GM11168 (cell line): Measurements from ENCODE around the gene ZNF556.
"Not testable (repeated sequence)": the region's sequence is repeated elsewhere in the genome, so short reads cannot be mapped to it uniquely, and the experiment has no call there.

Experiments
- in situ Hi-C: fragments of 300-500 bp; cut with MboI; formaldehyde crosslinking; loops from one replicate; pipeline ENCODE4 v1.12.0; 2022; ENCODE audit warnings: low sequenced_read_pairs; ENCODE audit not compliant: unreplicated experiment

The ZNF556 gene

GRCh38 chr19:2902590-2903218 lies 35.6 kb downstream of the ZNF556 start:
- in situ Hi-C loops, result no loop called here

- in situ Hi-C loops, result not testable (repeated sequence)
These were observed 36.2 kb downstream of the ZNF556 start for GRCh38 chr19:2903326-2903725.

GRCh38 chr19:2905918-2906519 lies 38.9 kb downstream of the ZNF556 start:
- in situ Hi-C loops, result no loop called here

GRCh38 chr19:2906631-2907195 lies 39.6 kb downstream of the ZNF556 start:
- in situ Hi-C loops, result no loop called here

- in situ Hi-C loops, result no loop called here
These were observed 45.2 kb downstream of the ZNF556 start for GRCh38 chr19:2912306-2912705.

- in situ Hi-C loops, result no loop called here
These were observed 50.4 kb downstream of the ZNF556 start for GRCh38 chr19:2917275-2918184.

- in situ Hi-C loops, result no loop called here
These were observed 55.9 kb downstream of the ZNF556 start for GRCh38 chr19:2922987-2923386.

GRCh38 chr19:2923510-2923909 lies 56.4 kb downstream of the ZNF556 start:
- in situ Hi-C loops, result no loop called here

GRCh38 chr19:2926341-2927031 lies 59.4 kb downstream of the ZNF556 start:
- in situ Hi-C loops, result no loop called here

- in situ Hi-C loops, result no loop called here
These were observed 59.9 kb downstream of the ZNF556 start for GRCh38 chr19:2927032-2927430.
